IMR-90 (cell line): ENCODE measurements around the gene TSC1.

Experiments used
- CEBPB ChIP-seq: IDR thresholded peaks from 2 replicates; pipeline ENCODE4 v1.6.1; 2012; ENCODE audit warnings: low read depth, low read length, improper control_type of control experiment
- TF ChIP-seq, protein P1 (sequence below): conservative IDR thresholded peaks from 2 replicates; pipeline ENCODE4 v1.5.1; 2012; ENCODE audit warnings: mild to moderate bottlenecking, low read depth, low read length, improper control_type of control experiment

- no peak for TF ChIP-seq CEBPB
- TF ChIP-seq, protein P1, sequence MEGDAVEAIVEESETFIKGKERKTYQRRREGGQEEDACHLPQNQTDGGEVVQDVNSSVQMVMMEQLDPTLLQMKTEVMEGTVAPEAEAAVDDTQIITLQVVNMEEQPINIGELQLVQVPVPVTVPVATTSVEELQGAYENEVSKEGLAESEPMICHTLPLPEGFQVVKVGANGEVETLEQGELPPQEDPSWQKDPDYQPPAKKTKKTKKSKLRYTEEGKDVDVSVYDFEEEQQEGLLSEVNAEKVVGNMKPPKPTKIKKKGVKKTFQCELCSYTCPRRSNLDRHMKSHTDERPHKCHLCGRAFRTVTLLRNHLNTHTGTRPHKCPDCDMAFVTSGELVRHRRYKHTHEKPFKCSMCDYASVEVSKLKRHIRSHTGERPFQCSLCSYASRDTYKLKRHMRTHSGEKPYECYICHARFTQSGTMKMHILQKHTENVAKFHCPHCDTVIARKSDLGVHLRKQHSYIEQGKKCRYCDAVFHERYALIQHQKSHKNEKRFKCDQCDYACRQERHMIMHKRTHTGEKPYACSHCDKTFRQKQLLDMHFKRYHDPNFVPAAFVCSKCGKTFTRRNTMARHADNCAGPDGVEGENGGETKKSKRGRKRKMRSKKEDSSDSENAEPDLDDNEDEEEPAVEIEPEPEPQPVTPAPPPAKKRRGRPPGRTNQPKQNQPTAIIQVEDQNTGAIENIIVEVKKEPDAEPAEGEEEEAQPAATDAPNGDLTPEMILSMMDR = no peak
These were observed 88.5 kb downstream of the TSC1 start for GRCh38 chr9:132855904-132856303.
